ENCODE data around the gene ZBTB2.

GRCh38 chr6:151339369-151339768 is 52.0 kb downstream of the ZBTB2 start:
- TF ChIP-seq POLR2AphosphoS5 (IDR thresholded peaks at IDR 0.05; ENCODE audit: low read depth, low read length) (no peak), TAF1 (IDR thresholded peaks at IDR 0.05; ENCODE audit: low read depth, low read length) (no peak), POLR2A (IDR thresholded peaks at IDR 0.05; ENCODE audit: low read depth, low read length) (no peak), PAX5 (IDR thresholded peaks at IDR 0.05; ENCODE audit: insufficient read depth, low read length, severe bottlenecking) (no peak), POU2F2 (IDR thresholded peaks at IDR 0.05; ENCODE audit: low read depth, low read length) (no peak)

All from GM12891 (cell line).